ENCODE results near the gene ABCB8.

Gene ABCB8

DNA sequence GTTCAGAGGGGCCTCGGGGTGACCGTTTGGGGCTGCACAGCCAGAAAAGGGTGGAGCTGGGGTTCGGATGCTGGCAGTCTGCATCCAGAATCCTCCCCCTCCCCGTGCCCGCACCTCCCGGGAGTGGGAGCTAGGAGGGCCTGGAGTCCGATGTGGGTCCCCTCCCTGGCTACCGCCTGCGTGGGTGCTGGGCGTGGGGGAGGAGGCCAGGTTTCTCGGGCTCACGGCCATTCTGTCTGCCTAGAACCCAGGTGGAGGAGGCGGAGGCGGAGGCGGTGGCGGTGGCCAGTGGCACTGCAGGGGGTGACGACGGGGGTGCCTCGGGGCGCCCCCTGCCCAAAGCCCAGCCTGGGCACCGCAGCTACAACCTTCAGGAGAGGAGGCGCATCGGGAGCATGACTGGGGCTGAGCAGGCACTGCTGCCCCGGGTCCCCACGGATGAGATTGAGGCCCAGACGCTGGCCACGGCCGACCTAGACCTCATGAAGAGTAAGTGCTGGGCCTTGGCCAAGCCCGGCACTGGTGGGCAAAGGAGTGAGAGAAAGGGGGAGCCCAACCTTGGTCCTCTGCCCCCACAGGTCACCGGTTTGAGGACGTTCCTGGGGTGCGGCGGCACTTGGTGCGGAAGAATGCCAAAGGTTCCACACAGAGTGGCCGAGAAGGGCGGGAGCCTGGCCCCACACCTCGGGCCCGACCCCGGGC, 38.2 kb downstream of the ABCB8 start:
- peak overlapping the region; percentile 33 for H3K4me3 ChIP-seq (ENCODE audit: low read depth, low read length)
- peaks cover 57% of the 10 kb centered on the region for H3K4me1 ChIP-seq
- H3K27ac ChIP-seq: peak overlapping the region; percentile 100
- peaks cover 3% of the 10 kb centered on the region for H3K79me2 ChIP-seq
- peak overlapping the region; percentile 7 for H2AFZ ChIP-seq
- H3K9ac ChIP-seq: no peak overlapping the region
- H3K36me3 ChIP-seq (ENCODE audit: control insufficient read depth, insufficient read depth, low read length): no peaks in the 10 kb centered on the region
- no peaks in the 10 kb centered on the region for H3K27me3 ChIP-seq (ENCODE audit: control insufficient read depth, insufficient read depth, low read length)
- TF ChIP-seq, protein P1, sequence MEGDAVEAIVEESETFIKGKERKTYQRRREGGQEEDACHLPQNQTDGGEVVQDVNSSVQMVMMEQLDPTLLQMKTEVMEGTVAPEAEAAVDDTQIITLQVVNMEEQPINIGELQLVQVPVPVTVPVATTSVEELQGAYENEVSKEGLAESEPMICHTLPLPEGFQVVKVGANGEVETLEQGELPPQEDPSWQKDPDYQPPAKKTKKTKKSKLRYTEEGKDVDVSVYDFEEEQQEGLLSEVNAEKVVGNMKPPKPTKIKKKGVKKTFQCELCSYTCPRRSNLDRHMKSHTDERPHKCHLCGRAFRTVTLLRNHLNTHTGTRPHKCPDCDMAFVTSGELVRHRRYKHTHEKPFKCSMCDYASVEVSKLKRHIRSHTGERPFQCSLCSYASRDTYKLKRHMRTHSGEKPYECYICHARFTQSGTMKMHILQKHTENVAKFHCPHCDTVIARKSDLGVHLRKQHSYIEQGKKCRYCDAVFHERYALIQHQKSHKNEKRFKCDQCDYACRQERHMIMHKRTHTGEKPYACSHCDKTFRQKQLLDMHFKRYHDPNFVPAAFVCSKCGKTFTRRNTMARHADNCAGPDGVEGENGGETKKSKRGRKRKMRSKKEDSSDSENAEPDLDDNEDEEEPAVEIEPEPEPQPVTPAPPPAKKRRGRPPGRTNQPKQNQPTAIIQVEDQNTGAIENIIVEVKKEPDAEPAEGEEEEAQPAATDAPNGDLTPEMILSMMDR (IDR thresholded peaks at IDR 0.05): no peak
- H3K9me3 ChIP-seq (ENCODE audit: control insufficient read depth, low read length): no peaks in the 10 kb centered on the region
- H3K4me2 ChIP-seq (ENCODE audit: low read length): peak overlapping the region; percentile 69

DNA sequence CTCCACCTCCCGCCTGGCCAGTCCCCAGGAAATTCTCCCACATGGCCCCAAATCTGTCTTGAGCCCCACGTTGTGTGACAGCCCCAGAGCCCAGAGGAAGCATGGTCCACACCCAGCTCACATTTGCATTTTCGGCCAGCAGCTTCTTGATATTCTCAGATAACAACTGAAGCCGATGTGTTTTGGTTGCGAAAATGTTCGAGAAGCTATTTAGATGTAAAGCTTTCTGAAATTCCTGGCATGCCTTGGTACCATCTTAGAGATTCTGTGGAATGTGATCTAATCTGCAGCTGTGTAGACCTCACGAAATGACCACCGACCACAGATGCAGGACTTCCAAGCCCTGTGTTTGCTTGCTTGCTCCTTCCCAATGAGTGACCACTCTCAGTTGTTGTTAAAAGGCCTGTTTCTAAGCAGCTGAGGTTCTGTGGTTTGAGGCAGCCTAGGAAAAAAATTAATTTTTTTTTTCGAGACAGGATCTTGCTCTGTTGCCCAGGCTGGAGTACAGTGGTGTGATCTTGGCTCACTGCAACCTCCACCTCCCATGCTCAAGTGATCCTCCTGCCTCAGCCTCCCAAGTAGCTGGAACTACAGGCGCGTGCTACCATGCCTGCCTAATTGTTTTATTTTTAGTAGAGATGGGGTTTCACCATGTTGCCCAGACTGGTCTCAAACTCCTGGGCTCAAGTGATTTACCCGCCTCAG, 40.0 kb downstream of the ABCB8 start:
- no peak overlapping the region for H3K4me3 ChIP-seq (ENCODE audit: low read depth, low read length)
- TF ChIP-seq, protein P1 (IDR thresholded peaks at IDR 0.05): no peak
- no peaks in the 10 kb centered on the region for H3K27me3 ChIP-seq (ENCODE audit: control insufficient read depth, insufficient read depth, low read length)
- no peaks in the 10 kb centered on the region for H3K36me3 ChIP-seq (ENCODE audit: control insufficient read depth, insufficient read depth, low read length)
- H3K9me3 ChIP-seq (ENCODE audit: control insufficient read depth, low read length): no peaks in the 10 kb centered on the region
- peaks cover 3% of the 10 kb centered on the region for H3K79me2 ChIP-seq
- peaks cover 45% of the 10 kb centered on the region for H3K4me1 ChIP-seq
- H2AFZ ChIP-seq: no peak overlapping the region
- H3K4me2 ChIP-seq (ENCODE audit: low read length): no peak overlapping the region
- H3K27ac ChIP-seq: peak overlapping the region; percentile 100
- no peak overlapping the region for H3K9ac ChIP-seq

GRCh38 chr7:151069841-151070573, 41.8 kb downstream of the ABCB8 start:
- H3K4me1 ChIP-seq: peaks cover 29% of the 10 kb centered on the region
- no peak overlapping the region for H3K27ac ChIP-seq
- TF ChIP-seq, protein P1 (IDR thresholded peaks at IDR 0.05): no peak
- no peaks in the 10 kb centered on the region for H3K36me3 ChIP-seq (ENCODE audit: control insufficient read depth, insufficient read depth, low read length)
- H3K4me3 ChIP-seq (ENCODE audit: low read depth, low read length): no peak overlapping the region
- no peak overlapping the region for H3K4me2 ChIP-seq (ENCODE audit: low read length)
- H3K9ac ChIP-seq: no peak overlapping the region
- H3K9me3 ChIP-seq (ENCODE audit: control insufficient read depth, low read length): no peaks in the 10 kb centered on the region
- H3K27me3 ChIP-seq (ENCODE audit: control insufficient read depth, insufficient read depth, low read length): no peaks in the 10 kb centered on the region
- H2AFZ ChIP-seq: no peak overlapping the region
- peaks cover 3% of the 10 kb centered on the region for H3K79me2 ChIP-seq

GRCh38 chr7:151070574-151070960, 42.3 kb downstream of the ABCB8 start:
- Histone ChIP-seq H3K4me1 (peaks cover 25% of the 10 kb centered on the region), H3K9me3 (ENCODE audit: control insufficient read depth, low read length) (no peaks in the 10 kb centered on the region), H3K36me3 (ENCODE audit: control insufficient read depth, insufficient read depth, low read length) (no peaks in the 10 kb centered on the region), H3K4me2 (ENCODE audit: low read length) (no peak overlapping the region), H3K4me3 (ENCODE audit: low read depth, low read length) (no peak overlapping the region), H3K79me2 (peaks cover 3% of the 10 kb centered on the region), H3K27ac (no peak overlapping the region), H3K27me3 (ENCODE audit: control insufficient read depth, insufficient read depth, low read length) (no peaks in the 10 kb centered on the region), H3K9ac (no peak overlapping the region), H2AFZ (no peak overlapping the region)
- TF ChIP-seq, protein P1 (IDR thresholded peaks at IDR 0.05): no peak
